ENCODE results near the gene KLHDC4. TPM values are rescaled to one million over a fixed set of nuclear protein-coding genes. Genes with fewer than 3 reads are reported as not detected.

The KLHDC4 gene
- total and polyA plus RNA-seq, 2 experiments from 2014 or later: 12.8 to 15.6 TPM

GRCh38 chr16:87784812-87785211 lies 19.0 kb upstream of the KLHDC4 start:
- WGBS (ENCODE audit: low lambda C conversion rate, missing lambda C conversion rate): 34% methylated on average over 10 of the region's 10 CpGs
- peaks cover 8% of the 10 kb centered on the region for H3K4me1 ChIP-seq (ENCODE audit: insufficient read depth)
- H3K27me3 ChIP-seq: no peaks in the 10 kb centered on the region
- H3K36me3 ChIP-seq (replicated peaks; ENCODE audit: insufficient read depth, low read depth): no peaks in the 10 kb centered on the region
- no peak overlapping the region for H3K4me2 ChIP-seq
- H3K4me3 ChIP-seq: no peak overlapping the region
- H3K9me3 ChIP-seq (ENCODE audit: low read depth): no peaks in the 10 kb centered on the region
- TF ChIP-seq CTCF (IDR thresholded peaks at IDR 0.05; ENCODE audit: poor library complexity) (no peak), EZH2 (IDR thresholded peaks at IDR 0.05; ENCODE audit: borderline replicate concordance) (no peak), EZH2phosphoT487 (IDR thresholded peaks at IDR 0.05; ENCODE audit: low read depth, severe bottlenecking, unreplicated experiment) (no peak)
- H3K27ac ChIP-seq: no peak overlapping the region
- no peaks in the 10 kb centered on the region for H3K9me2 ChIP-seq (replicated peaks; ENCODE audit: insufficient read depth)
- H2AFZ ChIP-seq: peak overlapping the region; percentile 35
- no peaks in the 10 kb centered on the region for H4K20me1 ChIP-seq (ENCODE audit: insufficient read depth, poor library complexity, severe bottlenecking)
- DNase-seq (ENCODE audit: low spot score): no peak
- no peaks in the 10 kb centered on the region for H3K79me2 ChIP-seq

- no peaks in the 10 kb centered on the region for H3K9me3 ChIP-seq (ENCODE audit: low read depth)
- DNase-seq (ENCODE audit: low spot score): no peak
- peaks cover 12% of the 10 kb centered on the region for H3K4me1 ChIP-seq (ENCODE audit: insufficient read depth)
- no peaks in the 10 kb centered on the region for H3K36me3 ChIP-seq (replicated peaks; ENCODE audit: insufficient read depth, low read depth)
- TF ChIP-seq EZH2 (IDR thresholded peaks at IDR 0.05; ENCODE audit: borderline replicate concordance) (no peak), EZH2phosphoT487 (IDR thresholded peaks at IDR 0.05; ENCODE audit: low read depth, severe bottlenecking, unreplicated experiment) (no peak), CTCF (IDR thresholded peaks at IDR 0.05; ENCODE audit: poor library complexity) (no peak)
- no peaks in the 10 kb centered on the region for H4K20me1 ChIP-seq (ENCODE audit: insufficient read depth, poor library complexity, severe bottlenecking)
- no peaks in the 10 kb centered on the region for H3K27me3 ChIP-seq
- H3K27ac ChIP-seq: no peak overlapping the region
- no peaks in the 10 kb centered on the region for H3K9me2 ChIP-seq (replicated peaks; ENCODE audit: insufficient read depth)
- no peaks in the 10 kb centered on the region for H3K79me2 ChIP-seq
- H2AFZ ChIP-seq: no peak overlapping the region
- no peak overlapping the region for H3K4me3 ChIP-seq
- WGBS (ENCODE audit: low lambda C conversion rate, missing lambda C conversion rate): 88% methylated on average over 4 of the region's 4 CpGs
- no peak overlapping the region for H3K4me2 ChIP-seq
Measured at GRCh38 chr16:87782033-87782432, 16.2 kb upstream of the KLHDC4 start.

DNA sequence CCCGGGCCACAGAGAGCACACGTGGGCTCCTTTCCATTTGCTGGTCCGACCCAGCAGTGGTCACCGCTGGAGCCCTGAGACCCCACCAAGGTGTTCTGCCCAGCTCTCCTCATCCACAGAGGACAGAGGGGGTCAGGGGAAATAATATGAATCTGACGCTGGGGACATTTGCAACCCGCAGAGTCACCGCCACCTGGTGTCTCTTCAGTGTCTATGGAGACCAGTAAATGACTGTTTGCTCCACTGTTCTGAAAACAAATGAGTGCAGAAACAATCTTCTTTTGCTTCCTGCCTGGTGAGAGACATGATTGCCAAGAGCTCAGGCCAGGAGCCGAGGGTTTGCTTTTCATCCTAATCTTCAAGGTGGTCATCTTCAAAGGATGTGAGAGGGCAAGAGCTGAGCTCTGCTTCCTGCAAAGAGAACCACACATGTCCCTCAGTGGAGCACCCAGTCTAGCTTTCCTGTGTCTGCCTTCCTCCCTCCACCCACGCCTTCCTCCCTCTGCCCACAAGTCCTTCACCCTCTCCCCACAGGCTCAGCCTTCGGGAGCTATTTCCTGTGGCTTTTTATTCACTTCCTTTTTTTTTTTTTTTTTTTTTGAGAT lies 14.7 kb upstream of the KLHDC4 start:
- Histone ChIP-seq H3K9me3 (ENCODE audit: low read depth) (no peaks in the 10 kb centered on the region), H3K27ac (no peak overlapping the region), H2AFZ (no peak overlapping the region), H3K79me2 (no peaks in the 10 kb centered on the region), H3K27me3 (no peaks in the 10 kb centered on the region), H4K20me1 (ENCODE audit: insufficient read depth, poor library complexity, severe bottlenecking) (no peaks in the 10 kb centered on the region), H3K4me1 (ENCODE audit: insufficient read depth) (peaks cover 12% of the 10 kb centered on the region), H3K36me3 (replicated peaks; ENCODE audit: insufficient read depth, low read depth) (no peaks in the 10 kb centered on the region), H3K4me2 (no peak overlapping the region), H3K4me3 (no peak overlapping the region), H3K9me2 (replicated peaks; ENCODE audit: insufficient read depth) (no peaks in the 10 kb centered on the region)
- WGBS (ENCODE audit: low lambda C conversion rate, missing lambda C conversion rate): 93% methylated on average over 10 of the region's 10 CpGs
- no peak for DNase-seq (ENCODE audit: low spot score)
- TF ChIP-seq EZH2 (IDR thresholded peaks at IDR 0.05; ENCODE audit: borderline replicate concordance) (no peak), EZH2phosphoT487 (IDR thresholded peaks at IDR 0.05; ENCODE audit: low read depth, severe bottlenecking, unreplicated experiment) (no peak), CTCF (IDR thresholded peaks at IDR 0.05; ENCODE audit: poor library complexity) (no peak)

All from hepatocyte (in vitro differentiated cells).